Measurements from ENCODE around the gene CHST2. TPM values are rescaled to one million over a fixed set of nuclear protein-coding genes. Genes with fewer than 3 reads are reported as not detected.
A peak's percentile ranks its signal among the peaks of the same experiment; 100 is the strongest.
"Not testable (repeated sequence)": the region's sequence is repeated elsewhere in the genome, so short reads cannot be mapped to it uniquely, and the experiment has no call there.

The CHST2 gene, protein sequence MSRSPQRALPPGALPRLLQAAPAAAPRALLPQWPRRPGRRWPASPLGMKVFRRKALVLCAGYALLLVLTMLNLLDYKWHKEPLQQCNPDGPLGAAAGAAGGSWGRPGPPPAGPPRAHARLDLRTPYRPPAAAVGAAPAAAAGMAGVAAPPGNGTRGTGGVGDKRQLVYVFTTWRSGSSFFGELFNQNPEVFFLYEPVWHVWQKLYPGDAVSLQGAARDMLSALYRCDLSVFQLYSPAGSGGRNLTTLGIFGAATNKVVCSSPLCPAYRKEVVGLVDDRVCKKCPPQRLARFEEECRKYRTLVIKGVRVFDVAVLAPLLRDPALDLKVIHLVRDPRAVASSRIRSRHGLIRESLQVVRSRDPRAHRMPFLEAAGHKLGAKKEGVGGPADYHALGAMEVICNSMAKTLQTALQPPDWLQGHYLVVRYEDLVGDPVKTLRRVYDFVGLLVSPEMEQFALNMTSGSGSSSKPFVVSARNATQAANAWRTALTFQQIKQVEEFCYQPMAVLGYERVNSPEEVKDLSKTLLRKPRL
- 1.5 TPM for total RNA-seq

DNA sequence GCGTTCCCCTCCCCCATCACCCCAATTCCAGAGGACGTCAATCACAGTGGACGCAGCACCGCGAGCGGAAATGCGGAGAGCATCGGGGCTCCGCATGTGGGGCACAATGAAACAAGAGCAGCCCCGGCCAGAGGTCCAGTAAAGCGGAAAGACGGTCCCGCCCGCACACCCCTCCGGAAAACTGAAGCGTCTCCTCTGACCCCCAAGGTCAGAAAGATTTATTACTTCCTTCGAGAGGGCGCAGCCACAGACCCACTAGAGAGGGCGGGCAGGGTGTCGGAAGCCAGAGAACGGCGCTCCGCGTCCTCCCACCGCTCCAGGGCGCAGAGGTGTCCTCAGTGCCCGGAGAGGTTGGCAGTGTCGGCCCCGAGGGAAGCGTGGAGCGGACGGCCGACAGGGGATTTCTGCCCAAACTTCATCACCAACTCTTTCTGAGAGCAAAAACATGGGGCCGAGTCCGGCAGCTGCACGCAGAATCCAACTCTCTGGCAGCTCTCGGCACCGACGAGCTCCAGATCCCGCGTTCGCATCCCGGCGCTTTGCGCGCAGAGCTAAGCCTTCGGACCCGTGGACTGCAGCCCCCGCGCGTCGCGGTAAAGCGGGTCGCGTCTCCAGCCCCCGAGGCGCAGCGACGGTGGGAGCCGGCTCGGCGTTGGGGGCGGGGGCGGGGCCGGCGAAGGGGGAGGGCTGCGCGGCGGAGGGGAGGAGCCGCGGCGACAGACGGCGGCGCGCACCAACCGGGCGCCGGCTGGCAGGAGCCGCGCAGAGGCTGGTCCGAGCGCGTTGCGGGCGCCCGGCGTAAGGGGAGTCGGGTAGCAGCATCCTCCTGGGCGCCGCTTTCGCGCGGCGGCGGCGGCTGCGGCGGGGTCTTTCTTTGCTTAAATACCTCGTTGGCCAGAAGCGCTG lies at the start of gene CHST2:
Gene CHST2, plus strand, starts transcription at position 763 of the 906 bp plus-strand sequence. CDS start 1,046 bp downstream, outside the sequence.
- peak; percentile 89 for ATAC-seq

DNA sequence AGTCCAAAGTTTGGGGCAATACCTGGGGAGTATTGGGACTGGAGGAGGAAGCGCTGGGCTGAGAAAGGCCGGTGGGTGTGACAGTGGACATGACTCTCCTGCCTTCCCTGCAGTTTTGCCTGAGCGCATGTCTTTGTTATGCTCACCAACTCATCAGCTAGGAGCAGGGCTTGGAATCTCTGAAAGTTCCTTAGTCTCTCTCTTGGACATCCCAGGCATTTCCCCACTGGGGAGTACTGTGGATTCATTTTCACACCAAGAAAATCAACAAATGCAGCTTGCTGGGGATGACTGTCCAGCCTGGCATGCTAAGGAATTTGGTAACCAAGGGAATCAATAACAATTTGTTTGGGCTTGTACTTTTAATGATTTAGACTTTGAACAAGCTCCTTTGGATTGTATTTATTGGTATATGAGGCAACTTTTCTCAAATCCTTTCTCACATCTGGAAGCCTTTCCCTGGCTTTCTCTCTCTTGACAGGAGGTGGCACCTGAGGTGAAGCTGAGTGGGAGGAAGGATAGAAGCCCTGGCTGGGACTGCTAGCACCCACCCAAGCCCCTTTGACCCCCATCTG lies 48.5 kb upstream of the CHST2 start:
- ATAC-seq: peak; percentile 69

DNA sequence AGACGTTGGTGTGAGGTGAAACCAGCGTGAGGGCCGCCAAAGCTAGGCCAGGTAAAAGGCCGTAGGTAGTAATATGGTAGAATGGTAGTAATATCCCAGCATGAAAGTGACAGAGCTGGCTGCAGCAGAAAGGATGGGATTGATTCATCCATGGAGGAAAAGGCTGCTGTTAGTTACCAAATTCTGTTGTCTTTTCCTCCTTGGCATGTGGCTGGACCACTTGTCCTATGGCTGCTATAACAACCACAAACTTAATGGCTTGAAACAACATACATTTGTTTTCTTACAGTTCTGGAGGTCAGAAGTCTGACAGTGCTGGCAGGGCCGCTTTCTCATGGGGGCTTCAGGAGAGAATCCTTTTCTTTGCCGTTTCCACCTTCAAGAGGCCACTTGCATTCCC lies 47.8 kb upstream of the CHST2 start:
- ATAC-seq: no peak

DNA sequence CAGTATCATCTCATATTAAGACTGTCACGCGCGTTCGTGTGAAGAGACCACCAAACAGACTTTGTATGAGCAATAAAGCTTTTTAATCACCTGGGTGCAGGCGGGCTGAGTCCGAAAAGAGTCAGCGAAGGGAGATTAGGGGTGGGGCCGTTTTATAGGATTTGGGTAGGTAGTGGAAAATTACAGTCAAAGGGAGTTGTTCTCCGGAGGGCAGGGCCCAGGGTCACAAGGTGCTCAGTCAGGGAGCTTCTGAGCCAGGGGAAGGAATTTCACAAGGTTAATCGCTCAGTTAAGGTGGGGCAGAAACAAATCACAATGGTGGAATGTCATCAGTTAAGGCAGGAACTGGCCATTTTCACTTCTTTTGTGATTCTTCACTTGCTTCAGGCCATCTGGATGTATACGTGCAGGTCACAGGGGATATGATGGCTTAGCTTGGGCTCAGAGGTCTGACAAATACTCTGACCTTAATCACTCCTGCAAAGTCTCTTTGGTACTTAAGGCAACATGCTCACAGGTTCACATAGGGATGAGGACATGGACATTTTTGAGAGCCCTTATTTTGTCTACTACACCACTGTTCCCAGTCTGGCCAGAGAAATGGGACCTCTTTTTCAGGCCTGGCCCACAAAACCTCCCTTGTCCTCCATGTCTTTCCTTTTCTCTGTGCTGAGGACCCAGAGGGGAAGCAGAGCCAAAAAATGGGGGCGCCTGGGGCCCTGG lies 47.1 kb upstream of the CHST2 start:
- peak; percentile 54 for ATAC-seq

DNA sequence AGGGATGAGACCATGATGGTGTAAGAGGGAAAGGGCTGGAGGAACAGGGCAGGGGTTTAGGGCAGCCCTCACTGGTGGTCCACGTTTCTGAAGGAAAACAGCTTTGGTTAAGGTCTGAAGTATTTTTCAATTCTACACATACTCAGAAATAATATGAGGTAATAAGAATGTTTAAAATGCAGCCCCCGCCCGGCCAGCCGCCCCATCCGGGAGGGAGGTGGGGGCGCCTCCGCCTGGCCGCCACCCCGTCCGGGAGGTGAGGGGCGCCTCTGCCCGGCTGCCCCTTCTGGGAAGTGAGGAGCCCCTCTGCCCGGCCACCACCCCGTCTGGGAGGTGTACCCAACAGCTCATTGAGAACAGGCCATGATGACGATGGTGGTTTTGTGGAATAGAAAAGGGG lies 46.0 kb upstream of the CHST2 start:
- ATAC-seq: not testable (repeated sequence)

DNA sequence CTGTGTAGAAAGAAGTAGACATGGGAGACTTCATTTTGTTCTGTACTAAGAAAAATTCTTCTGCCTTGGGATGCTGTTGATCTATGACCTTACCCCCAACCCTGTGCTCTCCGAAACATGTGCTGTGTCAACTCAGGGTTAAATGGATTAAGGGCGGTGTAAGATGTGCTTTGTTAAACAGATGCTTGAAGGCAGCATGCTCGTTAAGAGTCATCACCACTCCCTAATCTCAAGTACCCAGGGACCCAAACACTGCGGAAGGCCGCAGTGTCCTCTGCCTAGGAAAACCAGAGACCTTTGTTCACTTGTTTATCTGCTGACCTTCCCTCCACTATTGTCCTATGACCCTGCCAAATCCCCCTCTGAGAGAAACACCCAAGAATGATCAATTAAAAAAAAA lies 45.6 kb upstream of the CHST2 start:
- not testable (repeated sequence) for ATAC-seq

DNA sequence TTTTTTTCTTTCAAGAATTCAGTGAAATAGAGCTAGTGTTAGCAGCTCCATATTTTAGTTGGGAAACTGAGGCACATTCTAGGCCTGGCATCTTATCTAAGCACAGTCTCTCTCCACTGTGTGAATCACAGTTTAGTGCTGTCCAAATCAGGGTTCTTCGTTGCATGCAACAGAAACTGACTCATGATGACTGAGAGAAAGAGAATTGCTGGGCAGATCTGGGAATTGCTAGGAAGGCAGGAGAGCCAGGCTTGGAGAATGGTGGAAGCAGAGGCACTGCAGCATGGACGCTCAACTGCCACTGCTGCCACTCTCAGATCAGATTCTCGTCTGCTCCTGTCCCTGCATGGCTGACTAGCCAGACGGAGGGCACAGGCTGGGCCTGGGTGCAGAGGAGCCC lies 40.7 kb upstream of the CHST2 start:
- no peak for ATAC-seq

DNA sequence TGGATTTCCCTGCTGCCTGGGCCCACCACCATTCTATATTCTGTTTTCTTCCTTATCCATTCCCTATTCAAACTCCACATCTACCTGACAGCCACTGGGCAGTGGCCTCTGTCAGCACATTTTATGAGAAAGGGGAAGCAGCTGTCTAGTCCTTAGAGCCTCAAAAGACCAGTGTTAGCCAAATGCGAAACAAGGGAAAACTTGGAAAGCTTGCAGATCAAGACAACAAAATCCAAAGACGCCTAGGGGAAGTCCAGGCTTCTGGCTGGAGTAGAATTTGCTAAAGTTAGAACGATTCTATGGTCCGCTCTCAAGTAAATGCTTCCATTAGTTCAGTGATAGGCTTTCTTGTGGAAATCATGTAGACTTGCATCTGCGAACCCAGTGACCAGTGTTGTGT lies 39.4 kb upstream of the CHST2 start:
- ATAC-seq: no peak

DNA sequence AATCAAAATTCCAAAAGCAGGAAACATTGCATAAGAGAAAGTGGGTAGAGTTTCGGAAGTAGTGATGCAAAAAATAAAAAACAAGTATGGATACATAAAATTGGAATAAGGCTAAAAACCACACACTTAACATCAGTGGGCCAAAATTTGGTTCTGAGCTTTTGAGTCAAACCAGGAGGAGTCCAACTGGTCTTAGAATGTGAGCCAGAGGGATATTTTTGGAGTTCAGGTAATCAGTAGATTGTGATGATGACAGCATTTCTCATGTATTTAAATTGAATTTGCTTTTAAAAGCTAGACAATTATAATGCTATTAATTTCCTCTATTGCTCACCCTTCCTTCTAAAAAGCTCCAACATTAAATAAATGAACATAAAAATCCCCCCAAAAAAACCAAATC lies 38.2 kb upstream of the CHST2 start:
- ATAC-seq: no peak

DNA sequence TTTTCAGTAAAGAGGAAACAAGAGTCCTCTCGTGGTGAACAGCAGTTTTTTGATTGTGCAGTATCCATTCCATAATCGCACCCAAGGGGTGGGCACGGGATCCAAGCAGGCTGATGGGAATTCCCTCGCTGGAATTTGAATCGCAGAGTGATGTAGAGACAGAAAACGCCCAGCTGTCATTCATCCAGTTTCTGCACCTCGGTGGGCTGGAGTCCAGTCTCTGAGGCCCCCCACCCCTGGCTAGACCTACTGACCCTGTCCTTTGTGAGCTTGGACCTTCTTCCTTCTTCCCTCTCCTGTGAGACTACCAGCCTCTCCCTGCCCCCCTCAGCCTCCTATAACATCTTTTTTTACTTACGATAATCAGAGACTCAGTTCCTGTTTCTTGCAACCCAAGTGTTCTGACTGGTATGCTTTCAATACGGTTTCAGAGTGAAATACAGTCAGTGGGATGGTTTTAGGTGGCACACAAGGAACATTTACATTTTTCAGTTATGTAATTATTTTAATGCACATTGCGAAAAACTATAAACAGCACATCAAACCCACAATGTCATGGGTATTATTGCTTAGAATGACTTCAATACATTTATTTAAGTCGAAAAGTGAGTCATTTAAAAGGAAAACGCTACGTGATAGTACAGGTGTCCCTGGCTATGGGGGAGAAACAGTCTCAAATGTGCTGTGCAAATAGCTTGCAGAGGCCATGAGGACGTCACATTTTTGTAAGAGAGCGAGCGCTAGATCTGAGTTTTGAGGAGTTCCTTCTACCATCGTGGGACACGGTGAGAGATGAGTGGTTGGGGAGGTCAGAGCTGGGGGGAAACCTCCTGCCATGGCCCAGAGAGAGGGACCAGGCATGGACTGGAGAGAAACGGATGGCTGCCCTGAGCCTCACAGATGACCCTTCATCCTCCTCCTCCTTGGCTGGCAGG lies 37.5 kb upstream of the CHST2 start:
- no peak for ATAC-seq

DNA sequence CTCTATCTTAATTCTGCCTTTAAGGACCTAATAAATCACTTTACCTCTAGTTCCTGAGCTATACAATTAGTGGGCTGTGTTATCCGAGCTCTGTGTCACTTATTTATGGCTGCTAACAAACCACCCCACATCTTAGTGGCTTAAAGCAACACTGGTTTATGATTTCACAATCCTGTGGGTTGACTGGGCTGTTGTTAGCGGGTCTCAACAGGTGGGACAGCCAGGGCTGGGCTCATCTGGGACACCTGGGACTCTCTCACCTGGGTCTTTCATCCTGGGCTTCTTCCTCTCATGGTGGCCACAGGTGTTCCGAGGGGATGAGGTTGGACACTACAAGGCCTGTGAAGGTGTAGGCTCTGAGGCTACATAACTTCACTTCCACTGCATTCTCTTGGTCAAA lies 35.8 kb upstream of the CHST2 start:
- ATAC-seq: no peak

DNA sequence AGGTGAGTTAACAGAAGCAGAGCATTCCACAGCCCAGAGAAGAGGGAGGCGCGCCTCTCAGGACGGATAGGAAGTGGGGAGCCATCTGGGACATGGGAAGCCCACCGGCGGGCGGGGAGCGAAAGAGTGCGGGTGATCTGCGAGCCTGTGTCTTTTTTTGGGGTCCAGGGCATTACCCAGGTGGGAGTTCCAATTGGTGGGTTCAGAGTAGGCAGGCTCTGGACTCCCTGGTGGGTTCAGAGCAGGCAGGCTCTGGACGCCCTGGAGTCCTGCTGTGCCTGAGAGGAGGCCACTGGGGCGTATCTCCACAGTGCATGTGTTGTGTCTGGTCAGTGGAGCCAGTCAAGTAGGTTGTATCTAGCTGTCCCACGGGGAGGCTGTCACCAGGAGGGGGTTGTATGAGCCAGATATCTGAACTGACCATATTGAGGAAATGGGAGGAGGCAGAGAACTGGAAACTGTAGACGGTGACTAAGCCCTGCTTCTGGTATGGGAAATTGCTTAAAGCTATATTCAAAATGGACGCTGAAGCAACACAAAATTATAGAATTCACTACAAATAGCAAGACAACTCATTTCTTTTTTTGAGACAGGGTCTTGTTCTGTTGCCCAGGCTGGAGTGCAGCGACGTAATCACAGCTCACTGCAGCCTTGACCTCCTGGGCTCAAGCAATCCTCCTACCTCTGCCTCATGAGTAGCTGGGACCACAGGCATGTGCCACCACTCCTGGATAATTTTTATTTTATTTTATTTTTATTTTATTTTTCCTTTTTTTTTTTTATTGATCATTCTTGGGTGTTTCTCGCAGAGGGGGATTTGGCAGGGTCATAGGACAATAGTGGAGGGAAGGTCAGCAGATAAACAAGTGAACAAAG lies 34.5 kb upstream of the CHST2 start:
- peak; percentile 67 for ATAC-seq

DNA sequence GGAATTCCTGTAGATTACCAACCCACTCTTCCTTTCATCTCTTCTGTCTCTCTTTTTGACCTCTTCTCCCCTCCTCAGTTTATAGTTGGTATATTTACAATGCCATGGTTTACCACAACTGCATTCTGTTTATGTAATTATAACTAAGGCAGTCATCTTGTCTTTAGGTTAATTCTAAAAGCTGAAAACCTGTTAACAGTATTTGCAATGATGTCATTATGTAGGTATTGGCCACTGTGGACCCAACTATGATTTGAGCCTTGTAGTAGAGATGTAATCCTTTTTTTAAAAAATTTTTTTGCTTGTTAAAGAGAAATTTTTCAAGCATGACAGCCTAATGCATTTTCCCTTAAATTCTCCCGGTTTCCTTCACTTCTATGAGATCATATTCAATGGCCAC lies 30.7 kb upstream of the CHST2 start:
- no peak for ATAC-seq

DNA sequence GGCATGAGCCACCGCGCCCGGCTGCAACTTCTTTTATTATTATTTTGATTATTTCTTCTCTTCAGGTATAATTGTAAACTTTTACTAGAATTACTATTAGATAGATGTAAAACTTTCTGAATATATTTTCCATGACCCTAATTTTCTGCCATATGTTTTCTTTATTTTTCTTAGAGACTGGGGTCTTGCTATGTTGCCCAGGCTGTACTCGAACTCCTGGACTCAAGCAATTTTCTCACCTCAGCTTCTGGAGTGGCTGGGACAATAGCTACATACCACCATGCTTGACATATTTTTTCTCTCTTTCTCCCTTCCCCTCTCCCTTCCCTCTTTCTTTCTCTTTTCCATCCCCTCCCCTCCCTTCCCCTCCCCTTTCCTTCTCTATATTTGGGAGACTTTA lies 29.6 kb upstream of the CHST2 start:
- ATAC-seq: no peak

DNA sequence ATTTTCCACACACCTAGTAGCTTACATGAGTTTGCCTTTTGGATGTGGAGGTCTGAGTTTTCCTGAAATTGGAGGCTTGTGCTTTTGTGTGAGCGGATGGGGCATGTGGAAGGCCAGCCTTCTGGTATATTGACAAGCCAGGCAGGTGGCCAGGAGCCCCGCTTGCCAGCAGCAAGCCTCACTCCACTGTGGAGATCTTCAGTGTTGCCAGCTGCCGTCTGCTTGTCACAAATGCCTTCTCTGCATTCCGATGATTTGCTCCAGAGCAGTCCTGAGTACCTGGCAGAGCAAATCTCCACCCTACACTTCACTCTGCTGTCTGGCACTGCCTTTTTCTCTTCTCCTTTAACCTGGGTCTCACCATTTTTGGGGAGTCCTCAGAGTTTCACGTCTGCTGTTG lies 29.1 kb upstream of the CHST2 start:
- ATAC-seq: no peak

DNA sequence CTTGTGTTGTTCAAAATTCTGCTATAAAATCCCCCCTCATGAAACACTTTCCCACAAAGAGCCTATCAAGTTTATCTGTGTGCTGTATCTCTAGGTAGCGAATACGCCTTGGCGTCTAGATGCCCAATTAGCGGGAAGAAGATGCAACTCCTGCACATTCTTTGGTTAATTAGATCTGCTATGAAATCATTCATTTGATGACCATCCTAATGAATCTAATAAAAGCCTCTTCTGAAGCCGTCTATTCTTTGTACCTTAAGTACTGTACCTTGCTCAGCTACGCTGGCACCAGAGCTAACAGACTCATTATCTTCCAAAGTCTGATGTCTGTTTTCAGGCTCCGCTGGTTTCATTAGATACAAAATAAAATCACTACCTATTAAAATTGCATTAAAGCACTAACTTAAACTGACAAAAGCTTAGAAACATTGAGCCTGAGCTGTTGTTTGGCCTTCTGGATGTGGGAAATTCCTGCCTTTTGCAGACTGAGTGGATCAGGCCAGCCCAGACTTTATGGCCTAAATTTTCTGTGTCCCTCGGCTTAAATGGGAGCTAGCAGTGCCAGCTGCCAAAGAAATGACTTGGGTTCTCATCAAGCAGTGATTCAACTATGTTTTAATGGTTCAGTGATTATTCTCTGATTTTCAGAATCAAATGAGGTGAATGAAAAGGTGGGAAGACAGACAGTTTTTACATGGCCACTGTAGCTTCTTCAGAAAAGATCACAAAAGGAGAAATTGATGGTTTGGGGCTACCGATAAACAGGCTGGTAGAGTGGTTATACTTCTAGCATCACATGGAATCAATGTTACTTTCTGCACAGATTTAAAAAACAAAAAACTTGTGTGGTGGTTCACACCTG lies 28.4 kb upstream of the CHST2 start:
- no peak for ATAC-seq

DNA sequence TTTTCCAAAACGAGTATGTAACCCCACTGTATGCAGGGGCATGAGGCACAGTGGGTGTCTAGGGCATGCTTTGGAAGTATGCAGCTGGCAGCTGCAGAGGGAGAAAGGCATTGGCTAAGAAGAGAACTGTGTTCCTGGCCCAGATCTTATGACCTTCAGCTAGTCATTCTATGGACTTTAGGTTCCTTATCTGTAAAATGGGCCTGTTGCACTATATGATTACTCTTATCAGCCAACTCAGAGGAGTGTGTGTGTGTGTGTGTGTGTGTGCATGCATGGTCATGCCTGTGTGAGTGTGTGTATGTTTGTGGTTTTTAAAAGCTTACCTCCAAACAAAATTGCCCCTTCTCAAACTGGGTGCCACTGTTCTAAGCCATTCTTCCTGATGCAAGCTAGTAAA lies 27.4 kb upstream of the CHST2 start:
- ATAC-seq: no peak

DNA sequence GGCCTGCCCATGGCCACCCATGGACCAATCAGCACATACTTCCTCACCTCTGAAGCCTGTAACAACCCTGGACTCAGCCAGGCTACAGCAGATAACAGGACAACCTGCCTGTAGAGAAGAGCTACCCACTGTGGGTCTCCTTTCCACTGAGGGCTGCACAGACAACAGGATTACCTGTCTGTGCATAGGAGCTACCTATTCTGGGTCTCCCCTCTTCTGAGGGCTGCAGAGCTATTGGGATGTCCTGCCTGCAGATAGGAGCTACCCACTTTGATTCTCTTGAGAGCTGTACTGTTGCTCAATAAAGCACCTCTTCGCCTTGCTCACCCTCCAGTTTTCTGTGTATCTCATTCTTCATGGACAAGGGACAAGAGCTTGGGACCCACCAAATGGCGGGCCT lies 23.8 kb upstream of the CHST2 start:
- no peak for ATAC-seq
